Heart right ventricle (tissue), 16 donors: Measurements from ENCODE around the gene SLC6A5. TPM values are rescaled to one million over a fixed set of nuclear protein-coding genes. Genes with fewer than 3 reads are reported as not detected.

Experiments
- ATAC-seq, 8 donors: fragments of 200-7000 bp; cut with Tn5 transposase; one replicate each; pipeline ENCODE4 v1.9.1; 2020; ENCODE audit warnings: mild to moderate bottlenecking in 8 of 8, moderate library complexity in 8 of 8, moderate number of reproducible peaks in 1 of 8
- DNase-seq, 2 donors: peaks; one replicate each; pipeline ENCODE4 v3.0.0-alpha.2; 2020
- H3K27ac ChIP-seq, 10 donors: fragments of 200-600 bp; sonication (generic) in 2 of 10; one replicate each; pipeline versions ENCODE4 v1.5.0 to v1.8.0; 2020 to 2022; ENCODE audit warnings: mild to moderate bottlenecking in 3 of 10
- H3K27me3 ChIP-seq, 7 donors: fragments of 200-600 bp; one replicate each; pipeline ENCODE4 v1.8.0; 2021 to 2022; ENCODE audit warnings: mild to moderate bottlenecking in 2 of 7
- H3K36me3 ChIP-seq, 9 donors: fragments of 200-600 bp; sonication (generic) in 1 of 9; one replicate each; pipeline versions ENCODE4 v1.5.0 to v1.8.0; 2020 to 2022; ENCODE audit warnings: mild to moderate bottlenecking in 2 of 9
- H3K4me1 ChIP-seq, 9 donors: fragments of 200-600 bp; sonication (generic) in 1 of 9; one replicate each; pipeline versions ENCODE4 v1.5.0 to v1.8.0; 2020 to 2022; ENCODE audit warnings: mild to moderate bottlenecking in 4 of 9
- H3K4me3 ChIP-seq, 10 donors: fragments of 200-600 bp; sonication (generic) in 2 of 10; one replicate each; pipeline versions ENCODE4 v1.5.0 to v1.8.0; 2020 to 2022; ENCODE audit warnings: mild to moderate bottlenecking in 7 of 10, moderate library complexity in 2 of 10
- H3K9me3 ChIP-seq, 11 donors: fragments of 200-600 bp in 10 of 11; sonication (generic) in 2 of 11; one replicate each; pipeline versions ENCODE4 v1.5.0 to v1.8.0; 2013 to 2022; ENCODE audit warnings: mild to moderate bottlenecking in 2 of 11, control low read depth in 1 of 11, moderate library complexity in 1 of 11
- CTCF ChIP-seq, 9 donors: fragments of 200-600 bp; sonication (generic) in 2 of 9; IDR thresholded peaks; one replicate each; pipeline versions ENCODE4 v1.5.0 to v1.8.0; 2021 to 2022; ENCODE audit warnings: antibody characterized with exemption in 9 of 9, mild to moderate bottlenecking in 5 of 9, moderate library complexity in 1 of 9
- WGBS, 2 donors: extraction: QIAGEN DNeasy Blood & Tissue Kit; methylation state at CpG; one replicate each; pipeline ENCODE4 v1.1.7; 2013; ENCODE audit warnings: inconsistent platforms in 1 of 2; 5-methylcytosine and 5-hydroxymethylcytosine counted together
- intact Hi-C, 10 donors: fragments of 100-400 bp; cut with DNase I; formaldehyde crosslinking; loops; one replicate each; pipeline versions ENCODE4 v1.11.1 to v1.14.2; 2022
- polyA plus RNA-seq, 2 donors: library from polyadenylated mRNA; stranded (reverse); fragments of 200-250 nt; gene quantifications; one replicate each; pipeline ENCODE4 v1.2.3, GENCODE V29; 2013
- total RNA-seq, 10 donors: library from RNA; stranded (reverse); fragmentation: NEBNext Ultra II Directional in 3 of 10; extraction: Animal tissue kit (Norgen Biotek cat#: 25700) in 3 of 10; gene quantifications; one replicate each; pipeline versions ENCODE4 v1.2.1 to v1.2.4, GENCODE V29; 2021 to 2023
- donor health status: Arrhythmogenic right ventricular cardiomyopathy.
- donor health status: ischemic (EF 13 %, LVEDD 7.1; RV severe dilation, severe dysfunction).
- donor health status: healthy with polysubstance abuse.
- donor health status: DM: no; HTN: yes; CAD: no.
- donor health status: DM: no; HTN: no; CAD: no.
- donor health status: ischemic (EF 25% LVEDD 6.9; RV normal size, moderate dysfunction).
- donor health status: ischemic (EF 25% LVEDD 5.7; RV mildly dilated, moderate dysfunction).
- donor health status: healthy.
- donor health status: DM: yes; HTN: yes; CAD: no.
- donor health status: Ischemic cardiomyopathy.
- donor health status: ischemic (EF 35%, LVEDD 5.7; RV mildly dilated, moderate dysfunction).
- donor health status: nonischemic (EF 11% LVEDD 7.7; RV severe dilation, severe dysfunction).
- donor health status: DM: yes; HTN: yes; CAD: no.
- donor health status: PGD.
- donor health status: ischemic (EF 29% LVEDD 5.4; RV normal size, mild dysfunction).
- donor health status: nonischemic (EF 23%, LVEDD 6.1; RV moderate dilation, normal function).

SLC6A5 gene
- total and polyA plus RNA-seq, 12 donors, result not detected

- TF ChIP-seq CTCF (IDR thresholded peaks at IDR 0.05), result no peak
Observed at GRCh38 chr11:20676658-20677057, 77.2 kb downstream of the SLC6A5 start.

DNA sequence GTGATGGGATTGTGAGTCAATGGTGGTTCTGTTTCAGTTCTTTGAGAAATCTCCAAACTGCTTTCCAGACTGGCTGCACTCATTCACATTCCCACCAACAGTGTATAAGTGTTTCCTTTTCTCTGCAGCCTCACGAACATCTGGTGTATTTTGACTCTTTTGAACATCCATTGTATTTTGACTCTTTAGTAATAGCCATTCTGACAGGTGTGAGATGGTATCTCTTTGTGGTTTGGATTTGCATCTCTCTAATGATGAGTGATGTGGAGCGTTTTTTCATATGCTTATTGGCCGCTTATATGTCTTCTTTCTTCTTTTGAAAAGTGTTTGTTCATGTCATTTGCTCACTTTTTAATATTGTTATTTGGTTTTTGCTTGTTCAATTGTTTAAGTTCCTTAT lies 89.4 kb downstream of the SLC6A5 start:
- no peak overlapping the region for H3K27ac ChIP-seq
- no peaks in the 10 kb centered on the region for H3K4me1 ChIP-seq
- H3K9me3 ChIP-seq, result no peaks in the 10 kb centered on the region
- no peak for ATAC-seq
- intact Hi-C loops, result no loop called here
- H3K36me3 ChIP-seq, result no peaks in the 10 kb centered on the region
- no peak overlapping the region for H3K4me3 ChIP-seq
- no peak for DNase-seq
- TF ChIP-seq CTCF (IDR thresholded peaks at IDR 0.05), result no peak
- WGBS, 2 donors, result 62 to 75% methylated on average over 3 of the region's 3 CpGs
- H3K27me3 ChIP-seq, result peaks cover 0 to 3% (median 0%) of the 10 kb centered on the region in 7 donors

More at GRCh38 chr11:20676658-20677057, 77.2 kb downstream of the SLC6A5 start:
- Histone ChIP-seq H3K4me1 (no peaks in the 10 kb centered on the region), H3K9me3 (peaks cover 0 to 4% (median 0%) of the 10 kb centered on the region in 11 donors), H3K36me3 (no peaks in the 10 kb centered on the region), H3K4me3 (no peak overlapping the region), H3K27ac (no peak overlapping the region), H3K27me3 (peaks cover 0 to 59% (median 35%) of the 10 kb centered on the region in 7 donors)
- ATAC-seq (no peak), DNase-seq (no peak)
- intact Hi-C loops, result no loop called here
- WGBS, 2 donors, result 88 to 90% methylated on average over 2 of the region's 2 CpGs

DNA sequence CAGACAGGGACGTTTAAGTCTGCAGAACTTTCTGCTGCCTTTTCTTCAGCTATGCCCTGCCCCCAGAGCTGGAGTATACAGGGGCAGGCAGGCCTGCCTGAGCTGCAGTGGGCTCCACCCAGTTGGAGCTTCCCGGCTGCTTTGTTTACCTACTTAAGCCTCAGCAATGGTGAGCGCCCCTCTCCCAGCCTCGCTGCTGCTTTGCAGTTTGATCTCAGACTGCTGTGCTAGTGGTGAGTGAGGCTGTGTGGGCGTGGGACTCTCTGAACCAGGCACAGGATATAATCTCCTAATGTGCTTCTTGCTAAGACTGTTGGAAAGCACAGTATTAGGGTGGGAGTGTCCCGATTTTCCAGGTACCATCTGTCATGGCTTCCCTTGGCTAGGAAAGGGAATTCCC lies 108.5 kb downstream of the SLC6A5 start:
- DNase-seq, result no peak
- Histone ChIP-seq H3K27ac (no peak overlapping the region), H3K27me3 (no peaks in the 10 kb centered on the region), H3K4me3 (no peak overlapping the region), H3K36me3 (no peaks in the 10 kb centered on the region), H3K9me3 (peaks cover 0 to 52% (median 0%) of the 10 kb centered on the region in 11 donors), H3K4me1 (no peaks in the 10 kb centered on the region)
- ATAC-seq, result no peak
- WGBS, 2 donors, result 68 to 78% methylated on average over 6 of the region's 6 CpGs
- no peak for TF ChIP-seq CTCF (IDR thresholded peaks at IDR 0.05)
- intact Hi-C loops, result no loop called here

Other genes with a start within 250 kb of the SLC6A5 start
- 10 to 100 TPM in 7 of 10 donors, 1 to 10 TPM in 3; 6.1 to 28.8 (median 14.1) TPM for gene HTATIP2, start 235.9 kb upstream of the SLC6A5 start, total RNA-seq
- 10 to 100 TPM in 1 of 2 donors, 1 to 10 TPM in 1; 9.3 to 25.2 TPM for gene HTATIP2, start 235.9 kb upstream of the SLC6A5 start, polyA plus RNA-seq
- 10 to 100 TPM in 8 of 10 donors, 1 to 10 TPM in 2; 9.2 to 16.3 (median 11.7) TPM for gene PRMT3, start 211.9 kb upstream of the SLC6A5 start, total RNA-seq
- gene PRMT3, start 211.9 kb upstream of the SLC6A5 start, polyA plus RNA-seq, result 1 to 10 TPM; 7.3 to 8.8 TPM
- not detected for gene NELL1, start 70.0 kb downstream of the SLC6A5 start, total RNA-seq
- not detected for gene NELL1, start 70.0 kb downstream of the SLC6A5 start, polyA plus RNA-seq